Gastroesophageal sphincter (tissue), 3 donors: Measurements from ENCODE around the gene CRHR2.

Experiments used
- CTCF ChIP-seq, 4 experiments: fragments of 200-600 bp in 2 of 4; fragments of 450-650 bp in 2 of 4; sonication (generic) in 1 of 4; IDR thresholded peaks; one replicate each; pipeline ENCODE4 v1.5.1; 2017 to 2019; ENCODE audit warnings: antibody characterized with exemption in 4 of 4, mild to moderate bottlenecking in 2 of 4, moderate library complexity in 2 of 4
- EP300 ChIP-seq: sonication (generic); formaldehyde crosslinking; IDR thresholded peaks from one replicate; pipeline ENCODE4 v1.6.1; 2017; ENCODE audit warnings: antibody characterized with exemption, mild to moderate bottlenecking
- POLR2AphosphoS5 ChIP-seq: sonication (generic); formaldehyde crosslinking; IDR thresholded peaks from one replicate; pipeline ENCODE4 v1.6.1; 2017; ENCODE audit warnings: antibody characterized with exemption

GRCh38 chr7:30684351-30684750 lies 2.1 kb upstream of the CRHR2 start:
- TF ChIP-seq EP300: no peak
- TF ChIP-seq POLR2AphosphoS5: no peak
- TF ChIP-seq CTCF (IDR thresholded peaks at IDR 0.05): no peak
